ENCODE data around the gene AFF2.

AFF2 gene

GRCh38 chrX:149036086-149036485 lies 535.7 kb downstream of the AFF2 start:
- no peak for DNase-seq

GRCh38 chrX:149037281-149037870 lies 537.0 kb downstream of the AFF2 start:
- DNase-seq: no peak

DNA sequence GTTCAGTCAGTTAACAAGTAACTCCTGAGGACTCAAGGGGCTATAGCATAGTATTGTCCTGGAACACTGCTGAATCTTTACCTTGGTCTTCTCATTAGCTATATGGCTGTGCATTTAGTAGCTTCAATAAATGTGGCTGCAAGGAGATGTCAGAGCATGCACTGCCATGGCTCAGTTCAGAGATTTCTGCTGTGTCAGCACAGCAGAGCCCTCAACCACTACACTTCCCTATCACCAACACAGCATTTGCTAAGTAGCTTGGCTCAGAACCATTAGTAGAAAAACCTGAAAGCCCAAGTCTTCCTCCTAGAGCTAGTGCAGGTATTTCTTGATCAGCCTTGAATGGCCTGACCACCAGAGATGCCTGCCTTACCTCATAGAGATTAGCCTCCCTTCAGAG lies 538.6 kb downstream of the AFF2 start:
- no peak for DNase-seq

DNA sequence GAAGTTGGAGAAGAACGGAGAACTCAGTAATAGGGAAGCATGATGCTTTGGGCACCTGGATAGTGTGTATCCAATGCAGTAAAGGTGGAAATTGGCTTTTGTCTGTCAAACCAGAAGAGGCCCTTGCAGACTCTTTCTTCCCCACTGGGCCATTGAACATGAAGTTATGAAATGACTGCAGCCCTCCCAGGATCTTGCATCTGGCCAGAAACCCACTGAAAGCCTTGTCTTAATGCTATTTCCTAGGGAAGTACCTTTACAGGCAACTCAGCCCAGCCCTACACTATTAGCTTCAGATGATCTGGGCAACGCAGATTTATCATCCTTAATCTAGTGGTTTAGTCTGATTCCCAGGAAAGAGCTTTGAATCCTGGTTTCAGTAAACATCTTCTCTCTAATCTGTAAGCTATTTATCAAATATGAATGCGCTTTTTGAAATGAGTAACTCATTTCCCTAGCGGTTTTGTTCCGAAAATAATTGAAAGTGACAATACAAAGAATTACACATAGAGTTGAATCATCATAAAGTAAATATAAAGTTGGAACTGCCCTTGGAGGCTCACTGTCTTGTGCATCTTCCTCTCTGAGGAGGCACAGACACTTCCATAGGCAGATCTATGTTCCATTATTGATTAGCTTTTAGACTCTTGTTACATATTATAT lies 540.6 kb downstream of the AFF2 start:
- DNase-seq: no peak

- DNase-seq: no peak
Observed at GRCh38 chrX:149043401-149043800, 543.0 kb downstream of the AFF2 start.

DNA sequence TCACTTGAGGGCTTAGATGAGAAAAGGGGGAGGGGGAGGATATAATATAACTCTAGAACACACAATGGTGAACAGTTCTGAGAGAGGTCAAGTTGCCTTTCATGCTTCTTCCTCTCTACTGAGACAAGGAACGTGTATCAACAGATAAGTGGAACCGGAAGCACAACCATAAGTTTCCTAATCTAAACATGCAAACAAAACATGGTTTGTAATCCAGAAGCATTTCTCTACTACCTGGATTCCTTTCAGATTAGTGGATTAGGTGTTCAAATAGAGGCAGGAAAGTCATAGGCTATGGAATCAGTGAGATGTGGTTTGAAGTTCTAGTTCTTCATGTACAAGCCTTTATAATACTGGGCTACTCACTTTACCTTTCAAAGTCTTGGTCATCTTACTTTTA lies 544.1 kb downstream of the AFF2 start:
- no peak for DNase-seq

DNA sequence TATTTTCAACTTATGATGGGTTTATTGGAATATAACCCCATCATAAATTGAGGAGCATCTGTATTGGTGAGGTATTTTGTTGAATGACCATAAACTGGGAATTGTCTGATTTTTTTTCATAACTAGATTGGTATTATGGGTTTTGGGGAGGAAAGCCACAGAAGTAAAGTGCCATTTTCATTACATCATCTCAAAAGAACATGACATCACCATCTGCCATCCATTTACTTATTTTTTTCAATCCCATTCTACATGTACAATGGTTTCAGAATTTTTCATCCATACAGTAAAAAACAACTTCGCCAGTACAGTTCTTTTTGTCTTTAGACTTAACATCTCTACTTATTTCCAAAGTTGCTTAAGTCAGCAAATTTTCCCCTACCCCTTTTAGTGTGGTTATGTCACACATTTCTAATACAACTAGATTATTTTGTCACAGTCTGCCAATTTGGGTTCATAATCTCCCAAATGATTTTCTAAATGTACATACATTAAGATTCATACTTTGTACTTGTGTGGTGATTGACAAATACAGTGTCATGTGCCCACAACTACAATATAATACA lies 545.3 kb downstream of the AFF2 start:
- DNase-seq: no peak

Data from NCI-H345 (cell line).